CD4-positive, CD25-positive, alpha-beta regulatory T cell (primary cell): ENCODE measurements around the gene KRT28. TPM values are rescaled to one million over a fixed set of nuclear protein-coding genes. Genes with fewer than 3 reads are reported as not detected.
"Not testable (repeated sequence)": the region's sequence is repeated elsewhere in the genome, so short reads cannot be mapped to it uniquely, and the experiment has no call there.

ENCODE experiments used
- ATAC-seq, 2 donors: fragments of 150-1000 bp; cut with Tn5 transposase; one replicate each; pipeline ENCODE4 v1.10.0; 2021; ENCODE audit warnings: low read depth in 2 of 2, moderate number of reproducible peaks in 2 of 2, moderate library complexity in 1 of 2
- DNase-seq, 3 donors: peaks; one replicate each; pipeline versions ENCODE4 v3.0.0 to v3.0.0-alpha.2; 2012 to 2022; ENCODE audit warnings: mixed read lengths in 1 of 3
- H3K27ac ChIP-seq: one replicate; pipeline ENCODE4 v1.7.0; 2013; ENCODE audit warnings: mild to moderate bottlenecking, low read length; ENCODE audit not compliant: insufficient read depth, poor library complexity, severe bottlenecking
- H3K27me3 ChIP-seq: one replicate; pipeline ENCODE4 v1.7.0; 2013; ENCODE audit warnings: low read length; ENCODE audit not compliant: control insufficient read depth, insufficient read depth
- H3K36me3 ChIP-seq: one replicate; pipeline ENCODE4 v1.7.0; 2013; ENCODE audit warnings: mild to moderate bottlenecking, low read length, moderate library complexity; ENCODE audit not compliant: control insufficient read depth, insufficient read depth
- H3K4me1 ChIP-seq: 2 replicates; pipeline ENCODE4 v1.7.0; 2013; ENCODE audit warnings: mild to moderate bottlenecking, low read length; ENCODE audit not compliant: insufficient read depth, control insufficient read depth, poor library complexity, severe bottlenecking
- H3K4me3 ChIP-seq: one replicate; pipeline ENCODE4 v1.7.0; 2013; ENCODE audit warnings: low read depth, mild to moderate bottlenecking, low read length, moderate library complexity
- H3K9me3 ChIP-seq, 2 experiments: 1 replicate in 1 of 2; 2 replicates in 1 of 2; pipeline ENCODE4 v1.7.0; 2013; ENCODE audit warnings: low read length in 2 of 2, mild to moderate bottlenecking in 1 of 2, moderate library complexity in 1 of 2; ENCODE audit not compliant: control insufficient read depth in 2 of 2
- H3K27ac Mint-ChIP-seq, 3 donors: one replicate each; pipeline ENCODE4 v1.8.0; 2020 to 2022; ENCODE audit warnings: mild to moderate bottlenecking in 3 of 3, mixed read lengths in 3 of 3, moderate library complexity in 2 of 3
- H3K27me3 Mint-ChIP-seq: one replicate; pipeline ENCODE4 v1.8.0; 2022; ENCODE audit warnings: mild to moderate bottlenecking, mixed read lengths
- H3K36me3 Mint-ChIP-seq: one replicate; pipeline ENCODE4 v1.8.0; 2020; ENCODE audit warnings: mixed read lengths
- H3K4me1 Mint-ChIP-seq, 4 donors: one replicate each; pipeline ENCODE4 v1.8.0; 2020 to 2022; ENCODE audit warnings: mixed read lengths in 4 of 4, mild to moderate bottlenecking in 1 of 4
- H3K4me3 Mint-ChIP-seq, 4 donors: one replicate each; pipeline ENCODE4 v1.8.0; 2020 to 2022; ENCODE audit warnings: mild to moderate bottlenecking in 4 of 4, mixed read lengths in 4 of 4, moderate library complexity in 3 of 4
- H3K9me3 Mint-ChIP-seq, 7 donors: one replicate each; pipeline ENCODE4 v1.8.0; 2020 to 2022; ENCODE audit warnings: mixed read lengths in 7 of 7, mild to moderate bottlenecking in 3 of 7, moderate library complexity in 2 of 7
- polyA plus RNA-seq, 4 donors: library from polyadenylated mRNA; unstranded; fragments of 300-500 nt; fragmentation: Illumina TruSeq; gene quantifications; one replicate each; pipeline ENCODE4 v1.2.3, GENCODE V29; 2021
- total RNA-seq: library from RNA; stranded (reverse); gene quantifications from one replicate; pipeline ENCODE4 v1.2.3, GENCODE V29; 2022

Gene KRT28
- total and polyA plus RNA-seq, 5 donors from 2014 or later: not detected

- Histone ChIP-seq H3K27ac (peak overlapping the region; percentile 87), H3K27me3 (peaks cover 3% of the 10 kb centered on the region), H3K9me3 (no peaks in the 10 kb centered on the region), H3K4me1 (no peaks in the 10 kb centered on the region), H3K36me3 (peaks cover 5% of the 10 kb centered on the region), H3K4me3 (peak overlapping the region; percentile 97)
- Mint-ChIP-seq H3K4me3 (peak overlapping the region; percentile 92 to 99 (median 94)), H3K4me1 (peaks cover 5 to 32% (median 14%) of the 10 kb centered on the region in 4 donors), H3K27ac (peak overlapping the region; percentile 93 to 96 (median 93)), H3K36me3 (peaks cover 37% of the 10 kb centered on the region), H3K27me3 (no peaks in the 10 kb centered on the region), H3K9me3 (peaks cover 0 to 12% (median 5%) of the 10 kb centered on the region in 7 donors)
- no peak for ATAC-seq
- no peak for DNase-seq
Measured at GRCh38 chr17:40818343-40818732, 18.6 kb upstream of the KRT28 start.

- Histone ChIP-seq H3K4me3 (no peak overlapping the region), H3K4me1 (no peaks in the 10 kb centered on the region), H3K27me3 (peaks cover 9% of the 10 kb centered on the region), H3K9me3 (no peaks in the 10 kb centered on the region), H3K36me3 (peaks cover 5% of the 10 kb centered on the region), H3K27ac (no peak overlapping the region)
- Mint-ChIP-seq H3K36me3 (peaks cover 33% of the 10 kb centered on the region), H3K9me3 (peaks cover 0 to 12% (median 5%) of the 10 kb centered on the region in 7 donors), H3K4me1 (peaks cover 5 to 32% (median 14%) of the 10 kb centered on the region in 4 donors), H3K27me3 (peaks cover 9% of the 10 kb centered on the region), H3K27ac (peak overlapping the region in 1 of 3 donors; percentile 76), H3K4me3 (peak overlapping the region; percentile 72 to 92 (median 80))
- no peak for DNase-seq
- ATAC-seq: no peak
Measured at GRCh38 chr17:40817103-40817682, 17.4 kb upstream of the KRT28 start.

- peak overlapping the region; percentile 9 to 92 (median 64) for H3K4me3 Mint-ChIP-seq
- H3K4me1 ChIP-seq: no peaks in the 10 kb centered on the region
- H3K27ac ChIP-seq: no peak overlapping the region
- peaks cover 27% of the 10 kb centered on the region for H3K36me3 Mint-ChIP-seq
- H3K27me3 Mint-ChIP-seq: peaks cover 15% of the 10 kb centered on the region
- no peak for DNase-seq
- peaks cover 5% of the 10 kb centered on the region for H3K36me3 ChIP-seq
- H3K9me3 ChIP-seq: no peaks in the 10 kb centered on the region
- H3K9me3 Mint-ChIP-seq: peaks cover 0 to 12% (median 5%) of the 10 kb centered on the region in 7 donors
- no peak for ATAC-seq
- H3K4me1 Mint-ChIP-seq: peaks cover 5 to 32% (median 14%) of the 10 kb centered on the region in 4 donors
- H3K27me3 ChIP-seq: peaks cover 14% of the 10 kb centered on the region
- no peak overlapping the region for H3K4me3 ChIP-seq
- H3K27ac Mint-ChIP-seq: peak overlapping the region in 1 of 3 donors; percentile 76
Measured at GRCh38 chr17:40816569-40816968, 16.8 kb upstream of the KRT28 start.

- no peaks in the 10 kb centered on the region for H3K4me1 ChIP-seq
- Mint-ChIP-seq H3K4me3 (no peak overlapping the region), H3K9me3 (peaks cover 0 to 12% (median 5%) of the 10 kb centered on the region in 7 donors), H3K4me1 (peaks cover 5 to 29% (median 14%) of the 10 kb centered on the region in 4 donors), H3K36me3 (peaks cover 25% of the 10 kb centered on the region), H3K27ac (no peak overlapping the region), H3K27me3 (peaks cover 24% of the 10 kb centered on the region)
- no peak overlapping the region for H3K27ac ChIP-seq
- no peak for ATAC-seq
- no peaks in the 10 kb centered on the region for H3K9me3 ChIP-seq
- peaks cover 25% of the 10 kb centered on the region for H3K27me3 ChIP-seq
- DNase-seq: no peak
- H3K4me3 ChIP-seq: no peak overlapping the region
- peaks cover 5% of the 10 kb centered on the region for H3K36me3 ChIP-seq
Measured at GRCh38 chr17:40815381-40815780, 15.6 kb upstream of the KRT28 start.

GRCh38 chr17:40814657-40815056, 14.9 kb upstream of the KRT28 start:
- H3K27me3 Mint-ChIP-seq: peaks cover 31% of the 10 kb centered on the region
- H3K9me3 Mint-ChIP-seq: peaks cover 0 to 12% (median 5%) of the 10 kb centered on the region in 7 donors
- DNase-seq, H3K9me3 ChIP-seq, H3K27ac Mint-ChIP-seq, H3K36me3 ChIP-seq, ATAC-seq, H3K4me3 Mint-ChIP-seq, H3K27ac ChIP-seq, H3K4me1 ChIP-seq, H3K4me3 ChIP-seq: not testable (repeated sequence)
- peaks cover 32% of the 10 kb centered on the region for H3K27me3 ChIP-seq
- H3K4me1 Mint-ChIP-seq: peaks cover 2 to 22% (median 12%) of the 10 kb centered on the region in 4 donors
- peaks cover 21% of the 10 kb centered on the region for H3K36me3 Mint-ChIP-seq

GRCh38 chr17:40813804-40814203, 14.0 kb upstream of the KRT28 start:
- Histone ChIP-seq H3K9me3 (no peaks in the 10 kb centered on the region), H3K27me3 (peaks cover 40% of the 10 kb centered on the region), H3K4me1 (no peaks in the 10 kb centered on the region), H3K4me3 (no peak overlapping the region), H3K27ac (no peak overlapping the region), H3K36me3 (peaks cover 5% of the 10 kb centered on the region)
- H3K27ac Mint-ChIP-seq: no peak overlapping the region
- peaks cover 36% of the 10 kb centered on the region for H3K27me3 Mint-ChIP-seq
- no peak for DNase-seq
- no peak overlapping the region for H3K4me3 Mint-ChIP-seq
- H3K9me3 Mint-ChIP-seq: peaks cover 0 to 12% (median 4%) of the 10 kb centered on the region in 7 donors
- H3K36me3 Mint-ChIP-seq: peaks cover 21% of the 10 kb centered on the region
- H3K4me1 Mint-ChIP-seq: peaks cover 0 to 16% (median 11%) of the 10 kb centered on the region in 4 donors
- no peak for ATAC-seq

- H3K9me3 Mint-ChIP-seq: peaks cover 0 to 6% (median 4%) of the 10 kb centered on the region in 7 donors
- Histone ChIP-seq H3K4me3 (no peak overlapping the region), H3K9me3 (no peaks in the 10 kb centered on the region), H3K36me3 (peaks cover 4% of the 10 kb centered on the region), H3K4me1 (no peaks in the 10 kb centered on the region), H3K27me3 (peaks cover 45% of the 10 kb centered on the region), H3K27ac (no peak overlapping the region)
- ATAC-seq (no peak), DNase-seq (no peak)
- peaks cover 0 to 8% (median 4%) of the 10 kb centered on the region in 4 donors for H3K4me1 Mint-ChIP-seq
- H3K27ac Mint-ChIP-seq: no peak overlapping the region
- no peak overlapping the region for H3K4me3 Mint-ChIP-seq
- peaks cover 12% of the 10 kb centered on the region for H3K36me3 Mint-ChIP-seq
- peaks cover 48% of the 10 kb centered on the region for H3K27me3 Mint-ChIP-seq
Measured at GRCh38 chr17:40812639-40813038, 12.9 kb upstream of the KRT28 start.

GRCh38 chr17:40810494-40810893, 10.7 kb upstream of the KRT28 start:
- Histone ChIP-seq H3K36me3 (no peaks in the 10 kb centered on the region), H3K9me3 (no peaks in the 10 kb centered on the region), H3K27me3 (peaks cover 62% of the 10 kb centered on the region), H3K4me1 (no peaks in the 10 kb centered on the region), H3K4me3 (no peak overlapping the region), H3K27ac (no peak overlapping the region)
- DNase-seq (no peak), ATAC-seq (no peak)
- Mint-ChIP-seq H3K27ac (no peak overlapping the region), H3K9me3 (peaks cover 0 to 4% (median 0%) of the 10 kb centered on the region in 7 donors), H3K27me3 (peaks cover 66% of the 10 kb centered on the region), H3K4me3 (no peak overlapping the region), H3K4me1 (no peaks in the 10 kb centered on the region), H3K36me3 (no peaks in the 10 kb centered on the region)
